Measurements from ENCODE around the gene DUSP2. TPM values are rescaled to one million over a fixed set of nuclear protein-coding genes. Genes with fewer than 3 reads are reported as not detected.

The DUSP2 gene
- polyA plus RNA-seq, 1 experiment = 0.94 TPM

- CTCF ChIA-PET = interaction anchor here (2.9 kb wide), 1 partner anchor 11 kb away, joined by 12 read pairs; the partner anchor contains the start of gene ADRA2B
- H3K9me3 ChIP-seq (ENCODE audit: control insufficient read depth, insufficient read depth, low read length) = peaks cover 16% of the 10 kb centered on the region
- TF ChIP-seq CTCF (IDR thresholded peaks at IDR 0.05; ENCODE audit: low read depth, low read length) = no peak
- no peak for DNase-seq (ENCODE audit: low read depth, low spot score)
- POLR2A ChIA-PET = no interaction called here
- H3K27ac ChIP-seq (ENCODE audit: low read depth, low read length) = no peak overlapping the region
- peaks cover 30% of the 10 kb centered on the region for H3K27me3 ChIP-seq (ENCODE audit: control insufficient read depth, insufficient read depth, low read length)
- H3K4me3 ChIP-seq (ENCODE audit: low read depth, low read length) = no peak overlapping the region
Observed at GRCh38 chr2:96105994-96106715, 39.1 kb downstream of the DUSP2 start.

- DNase-seq (ENCODE audit: low read depth, low spot score) = no peak
- Histone ChIP-seq H3K27ac (ENCODE audit: low read depth, low read length) (no peak overlapping the region), H3K27me3 (ENCODE audit: control insufficient read depth, insufficient read depth, low read length) (peaks cover 29% of the 10 kb centered on the region), H3K4me3 (ENCODE audit: low read depth, low read length) (no peak overlapping the region), H3K9me3 (ENCODE audit: control insufficient read depth, insufficient read depth, low read length) (peaks cover 16% of the 10 kb centered on the region)
- POLR2A ChIA-PET = no interaction called here
- CTCF ChIA-PET = no interaction called here
- no peak for TF ChIP-seq CTCF (IDR thresholded peaks at IDR 0.05; ENCODE audit: low read depth, low read length)
Observed at GRCh38 chr2:96105152-96105915, 39.9 kb downstream of the DUSP2 start.

GRCh38 chr2:96104487-96104861 is 40.8 kb downstream of the DUSP2 start:
- POLR2A ChIA-PET = no interaction called here
- DNase-seq (ENCODE audit: low read depth, low spot score) = no peak
- no peak overlapping the region for H3K27ac ChIP-seq (ENCODE audit: low read depth, low read length)
- CTCF ChIA-PET = no interaction called here
- peaks cover 26% of the 10 kb centered on the region for H3K27me3 ChIP-seq (ENCODE audit: control insufficient read depth, insufficient read depth, low read length)
- no peak overlapping the region for H3K4me3 ChIP-seq (ENCODE audit: low read depth, low read length)
- H3K9me3 ChIP-seq (ENCODE audit: control insufficient read depth, insufficient read depth, low read length) = peaks cover 16% of the 10 kb centered on the region
- TF ChIP-seq CTCF (IDR thresholded peaks at IDR 0.05; ENCODE audit: low read depth, low read length) = no peak

GRCh38 chr2:96103761-96104486 is 41.3 kb downstream of the DUSP2 start:
- CTCF ChIA-PET = no interaction called here
- TF ChIP-seq CTCF (IDR thresholded peaks at IDR 0.05; ENCODE audit: low read depth, low read length) = no peak
- Histone ChIP-seq H3K27ac (ENCODE audit: low read depth, low read length) (no peak overlapping the region), H3K4me3 (ENCODE audit: low read depth, low read length) (no peak overlapping the region), H3K9me3 (ENCODE audit: control insufficient read depth, insufficient read depth, low read length) (peaks cover 16% of the 10 kb centered on the region), H3K27me3 (ENCODE audit: control insufficient read depth, insufficient read depth, low read length) (peaks cover 21% of the 10 kb centered on the region)
- POLR2A ChIA-PET = no interaction called here
- no peak for DNase-seq (ENCODE audit: low read depth, low spot score)
